Measurements from ENCODE around the gene PRMT1. TPM values are rescaled to one million over a fixed set of nuclear protein-coding genes. Genes with fewer than 3 reads are reported as not detected.

PRMT1 gene
- total and polyA plus RNA-seq, 12 donors = 80.4 to 262 (median 160) TPM

DNA sequence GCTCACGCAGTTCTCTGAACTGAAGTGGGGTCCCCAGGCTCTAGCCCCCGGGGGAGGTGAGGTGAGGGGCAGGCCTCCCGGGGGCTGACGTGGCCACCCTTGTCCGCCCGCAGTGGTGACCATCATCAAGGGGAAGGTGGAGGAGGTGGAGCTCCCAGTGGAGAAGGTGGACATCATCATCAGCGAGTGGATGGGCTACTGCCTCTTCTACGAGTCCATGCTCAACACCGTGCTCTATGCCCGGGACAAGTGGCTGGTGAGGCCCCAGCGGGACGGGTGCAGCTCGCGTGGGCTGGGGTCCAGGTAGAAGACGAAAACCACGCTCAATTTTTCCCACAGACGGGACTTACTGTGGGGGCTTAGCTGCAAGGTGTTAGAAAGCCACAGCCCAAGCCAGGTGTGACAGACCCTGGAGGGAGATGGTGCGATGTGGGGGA lies 6.8 kb downstream of the PRMT1 start:
- no peak for TF ChIP-seq POLR2A (IDR thresholded peaks at IDR 0.05)
- TF ChIP-seq, protein P1, sequence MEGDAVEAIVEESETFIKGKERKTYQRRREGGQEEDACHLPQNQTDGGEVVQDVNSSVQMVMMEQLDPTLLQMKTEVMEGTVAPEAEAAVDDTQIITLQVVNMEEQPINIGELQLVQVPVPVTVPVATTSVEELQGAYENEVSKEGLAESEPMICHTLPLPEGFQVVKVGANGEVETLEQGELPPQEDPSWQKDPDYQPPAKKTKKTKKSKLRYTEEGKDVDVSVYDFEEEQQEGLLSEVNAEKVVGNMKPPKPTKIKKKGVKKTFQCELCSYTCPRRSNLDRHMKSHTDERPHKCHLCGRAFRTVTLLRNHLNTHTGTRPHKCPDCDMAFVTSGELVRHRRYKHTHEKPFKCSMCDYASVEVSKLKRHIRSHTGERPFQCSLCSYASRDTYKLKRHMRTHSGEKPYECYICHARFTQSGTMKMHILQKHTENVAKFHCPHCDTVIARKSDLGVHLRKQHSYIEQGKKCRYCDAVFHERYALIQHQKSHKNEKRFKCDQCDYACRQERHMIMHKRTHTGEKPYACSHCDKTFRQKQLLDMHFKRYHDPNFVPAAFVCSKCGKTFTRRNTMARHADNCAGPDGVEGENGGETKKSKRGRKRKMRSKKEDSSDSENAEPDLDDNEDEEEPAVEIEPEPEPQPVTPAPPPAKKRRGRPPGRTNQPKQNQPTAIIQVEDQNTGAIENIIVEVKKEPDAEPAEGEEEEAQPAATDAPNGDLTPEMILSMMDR (IDR thresholded peaks at IDR 0.05) = no peak
- Histone ChIP-seq H3K4me3 (no peak overlapping the region), H3K27me3 (no peaks in the 10 kb centered on the region), H3K9me3 (replicated peaks in 1 of 3) (no peaks in the 10 kb centered on the region), H3K36me3 (replicated peaks in 1 of 2) (peaks cover 0 to 58% of the 10 kb centered on the region in 2 donors), H3K4me1 (replicated peaks in 1 of 2) (peaks cover 22 to 35% of the 10 kb centered on the region in 2 donors), H3K27ac (no peak overlapping the region)
- peak in 3 of 7 donors; percentile 27 to 54 (median 28) for DNase-seq
- WGBS, 4 donors = 87 to 93% (median 91%) methylated on average over 18 of the region's 18 CpGs
- intact Hi-C loops (cut with DNase I) = no loop called here

- intact Hi-C loops (cut with DNase I) = no loop called here
- Histone ChIP-seq H3K36me3 (replicated peaks in 1 of 2) (peaks cover 0 to 58% of the 10 kb centered on the region in 2 donors), H3K4me3 (no peak overlapping the region), H3K4me1 (replicated peaks in 1 of 2) (peaks cover 22 to 31% of the 10 kb centered on the region in 2 donors), H3K9me3 (replicated peaks in 1 of 3) (no peaks in the 10 kb centered on the region), H3K27ac (no peak overlapping the region), H3K27me3 (no peaks in the 10 kb centered on the region)
- WGBS, 4 donors = 74 to 89% (median 80%) methylated on average over 16 to 35 of the region's 35 CpGs
- peak in 3 of 7 donors; percentile 22 to 37 (median 29) for DNase-seq
- TF ChIP-seq POLR2A (IDR thresholded peaks at IDR 0.05) = no peak
- TF ChIP-seq, protein P1 (IDR thresholded peaks at IDR 0.05) = peak in 4 of 6 experiments; percentile 17 to 38 (median 28)
Observed at GRCh38 chr19:49684251-49684982, 7.3 kb downstream of the PRMT1 start.

- H3K9me3 ChIP-seq (replicated peaks in 1 of 3) = no peaks in the 10 kb centered on the region
- peaks cover 0 to 58% of the 10 kb centered on the region in 2 donors for H3K36me3 ChIP-seq (replicated peaks in 1 of 2)
- no peak for DNase-seq
- no peak overlapping the region for H3K27ac ChIP-seq
- TF ChIP-seq, protein P1 (IDR thresholded peaks at IDR 0.05) = no peak
- TF ChIP-seq POLR2A (IDR thresholded peaks at IDR 0.05) = no peak
- WGBS, 4 donors = 79 to 86% (median 83%) methylated on average over 9 to 13 of the region's 13 CpGs
- H3K4me3 ChIP-seq = no peak overlapping the region
- H3K27me3 ChIP-seq = no peaks in the 10 kb centered on the region
- H3K4me1 ChIP-seq (replicated peaks in 1 of 2) = peaks cover 21 to 33% of the 10 kb centered on the region in 2 donors
- intact Hi-C loops (cut with DNase I) = no loop called here
Observed at GRCh38 chr19:49684983-49685553, 8.0 kb downstream of the PRMT1 start.

DNA sequence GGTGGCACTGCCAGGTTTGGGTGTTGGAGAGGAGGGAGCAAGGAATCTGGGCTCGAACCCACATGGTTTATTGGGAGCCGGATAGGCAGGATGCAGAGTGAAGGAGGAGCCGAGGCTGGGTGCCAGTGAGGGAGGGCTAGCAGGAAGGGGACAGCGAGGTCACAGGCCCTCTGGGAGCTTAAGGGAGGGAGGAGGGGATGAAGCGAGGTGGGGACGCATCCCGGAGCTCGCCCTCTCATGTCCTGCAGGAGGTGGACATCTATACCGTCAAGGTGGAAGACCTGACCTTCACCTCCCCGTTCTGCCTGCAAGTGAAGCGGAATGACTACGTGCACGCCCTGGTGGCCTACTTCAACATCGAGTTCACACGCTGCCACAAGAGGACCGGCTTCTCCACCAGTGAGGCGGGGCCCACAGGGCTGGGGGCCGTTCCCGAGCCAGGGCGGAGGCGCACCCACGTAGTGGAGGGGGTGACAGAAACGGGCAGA lies 8.8 kb downstream of the PRMT1 start:
- intact Hi-C loops (cut with DNase I) = no loop called here
- WGBS, 4 donors = 53 to 63% (median 58%) methylated on average over 8 to 23 of the region's 23 CpGs
- no peak for TF ChIP-seq POLR2A (IDR thresholded peaks at IDR 0.05)
- TF ChIP-seq, protein P1 (IDR thresholded peaks at IDR 0.05) = no peak
- no peak overlapping the region for H3K4me3 ChIP-seq
- H3K4me1 ChIP-seq (replicated peaks in 1 of 2) = peaks cover 15 to 33% of the 10 kb centered on the region in 2 donors
- peak in 6 of 7 donors; percentile 29 to 54 (median 36) for DNase-seq
- H3K9me3 ChIP-seq (replicated peaks in 1 of 3) = no peaks in the 10 kb centered on the region
- peaks cover 0 to 54% of the 10 kb centered on the region in 2 donors for H3K36me3 ChIP-seq (replicated peaks in 1 of 2)
- no peaks in the 10 kb centered on the region for H3K27me3 ChIP-seq
- no peak overlapping the region for H3K27ac ChIP-seq
